OCI-LY7 (cell line): Measurements from ENCODE around the gene FBN1. TPM values are rescaled to one million over a fixed set of nuclear protein-coding genes. Genes with fewer than 3 reads are reported as not detected.

ENCODE experiments used
- BruUV-seq: library from RNA; stranded (reverse); fragments of 400-500 nt; replicated peaks from 2 replicates; lab custom pipeline; 2021; lab: Mats Ljungman, UMichigan
- CTCF ChIA-PET: fragments of 300-600 bp; sonication (Branson Sonifier 250); formaldehyde crosslinking; loops from one replicate; lab custom pipeline; 2022; ENCODE audit warnings: antibody characterized with exemption; ENCODE audit not compliant: unreplicated experiment; lab: Charles Lee
- POLR2A ChIA-PET: fragments of 300-600 bp; sonication (Branson Sonifier 250); formaldehyde crosslinking; loops from one replicate; lab custom pipeline; 2022; ENCODE audit warnings: antibody characterized with exemption; lab: Charles Lee
- DNase-seq: peaks from one replicate; pipeline ENCODE4 v3.0.0-alpha.2; 2015; ENCODE audit warnings: low spot score
- H2AFZ ChIP-seq: fragments of 200-600 bp; sonication (generic), shearing (Covaris generic); 2 replicates; pipeline ENCODE4 v1.6.1; 2014; ENCODE audit warnings: mild to moderate bottlenecking, antibody characterized with exemption, low read length, moderate library complexity
- H3K27ac ChIP-seq: fragments of 200-600 bp; sonication (generic); 2 replicates; pipeline ENCODE4 v1.5.1; 2014; ENCODE audit warnings: mixed run types, low read depth, mild to moderate bottlenecking, moderate library complexity, low read length, inconsistent platforms; ENCODE audit not compliant: poor library complexity, severe bottlenecking
- H3K36me3 ChIP-seq: fragments of 200-600 bp; sonication (generic); 2 replicates; pipeline ENCODE4 v1.6.1; 2014; ENCODE audit warnings: mild to moderate bottlenecking, antibody characterized with exemption, low read length, moderate library complexity, mixed read lengths; ENCODE audit not compliant: insufficient read depth
- H3K4me1 ChIP-seq: fragments of 200-600 bp; sonication (generic); 2 replicates; pipeline ENCODE4 v1.5.1; 2014; ENCODE audit warnings: mild to moderate bottlenecking, low read length; ENCODE audit not compliant: insufficient read depth, poor library complexity, severe bottlenecking
- H3K4me2 ChIP-seq: fragments of 200-600 bp; sonication (generic); 2 replicates; pipeline ENCODE4 v1.6.1; 2014; ENCODE audit warnings: mild to moderate bottlenecking, low read length
- H3K4me3 ChIP-seq: fragments of 200-600 bp; sonication (generic); 2 replicates; pipeline ENCODE4 v1.5.1; 2014; ENCODE audit warnings: mild to moderate bottlenecking, low read depth, low read length; ENCODE audit not compliant: poor library complexity, severe bottlenecking
- H3K79me2 ChIP-seq: fragments of 200-600 bp; sonication (generic); 2 replicates; pipeline ENCODE4 v1.6.1; 2016; ENCODE audit warnings: low read depth, mild to moderate bottlenecking, low read length, moderate library complexity, mixed read lengths; ENCODE audit not compliant: insufficient read depth
- H3K9me2 ChIP-seq: fragments of 200-600 bp; sonication (generic); 2 replicates; pipeline ENCODE4 v1.6.1; 2016; ENCODE audit warnings: mild to moderate bottlenecking, low read length, mixed read lengths; ENCODE audit not compliant: insufficient read depth
- H3K9me3 ChIP-seq: fragments of 200-600 bp; sonication (generic); 2 replicates; pipeline ENCODE4 v1.6.1; 2014; ENCODE audit warnings: mild to moderate bottlenecking, mixed run types, low read length, mixed read lengths
- H4K20me1 ChIP-seq: fragments of 200-600 bp; sonication (generic); 2 replicates; pipeline ENCODE4 v1.6.1; 2014; ENCODE audit warnings: mild to moderate bottlenecking, antibody characterized with exemption, low read length, moderate library complexity, mixed read lengths; ENCODE audit not compliant: insufficient read depth
- EZH2phosphoT487 ChIP-seq: fragments of 200-600 bp; sonication (generic); IDR thresholded peaks from 2 replicates; pipeline ENCODE4 v1.6.1; 2018; ENCODE audit warnings: low read depth, borderline replicate concordance, mild to moderate bottlenecking, mixed run types, antibody characterized with exemption, low read length, moderate library complexity, mixed read lengths
- intact Hi-C: fragments of 100-400 bp; cut with micrococcal nuclease; formaldehyde crosslinking; loops from one replicate; pipeline ENCODE4 v1.10.0; 2022; ENCODE audit not compliant: unreplicated experiment
- total RNA-seq, 2 experiments: library from RNA; depleted of rRNA in 1 of 2; stranded (reverse); fragments of >200 nt in 1 of 2; shearing (Covaris generic) in 1 of 2; gene quantifications; 2 replicates each; pipeline ENCODE4 v1.2.3, GENCODE V29; 2014 to 2022
- TF ChIP-seq, protein P1 (sequence below): fragments of 200-600 bp; sonication (generic); conservative IDR thresholded peaks from 2 replicates; pipeline ENCODE4 v1.5.1; 2014; ENCODE audit warnings: mild to moderate bottlenecking, antibody characterized with exemption, low read length, moderate library complexity, mixed read lengths

Gene FBN1
- total RNA-seq, 2 experiments from 2014 or later: 0.68 to 1.0 TPM

DNA sequence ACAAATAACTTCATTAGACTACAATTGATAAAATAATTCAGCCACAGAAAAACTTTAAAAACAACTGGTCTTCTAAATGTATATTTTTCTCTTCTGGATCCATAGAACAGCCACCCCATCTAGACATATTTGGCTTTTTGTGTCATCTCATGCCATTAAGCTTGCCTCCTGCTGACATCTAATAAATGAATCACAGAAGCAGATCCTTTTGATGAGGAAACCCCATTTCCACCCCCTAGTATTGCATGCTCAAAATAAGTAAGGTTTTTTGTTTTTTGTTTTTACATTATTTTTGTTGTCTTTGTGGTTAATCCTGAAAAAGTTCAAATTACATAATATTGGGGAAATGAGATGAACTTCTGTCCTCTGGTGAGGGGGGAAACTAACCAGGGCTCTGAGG is 219.5 kb downstream of the FBN1 start:
- intact Hi-C loops: no loop called here

DNA sequence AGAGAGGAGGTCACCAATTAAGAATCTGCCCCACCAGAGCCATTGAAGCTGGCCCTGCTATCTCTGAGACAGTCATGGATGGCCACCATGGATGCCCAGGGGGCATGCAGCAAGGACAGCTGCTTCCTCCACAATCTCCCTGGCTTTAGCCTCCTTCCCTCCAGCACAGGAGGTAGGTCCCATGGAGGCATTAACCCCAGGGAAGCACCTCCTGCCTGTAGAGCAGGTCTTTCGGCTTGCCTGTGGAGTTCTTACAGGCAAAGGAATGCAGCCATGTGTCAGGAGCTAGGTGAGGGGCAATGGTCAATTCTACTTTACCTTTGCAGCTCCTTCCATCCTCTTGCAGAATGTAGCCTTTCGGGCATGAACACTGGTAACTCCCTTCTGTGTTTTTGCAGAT is 220.5 kb downstream of the FBN1 start:
- ChIA-PET CTCF (no interaction called here), POLR2A (no interaction called here)
- Histone ChIP-seq H2AFZ (no peak overlapping the region), H3K36me3 (no peaks in the 10 kb centered on the region), H3K4me1 (no peaks in the 10 kb centered on the region), H3K9me3 (no peaks in the 10 kb centered on the region), H3K4me3 (no peak overlapping the region), H3K79me2 (no peaks in the 10 kb centered on the region), H3K9me2 (no peaks in the 10 kb centered on the region), H3K27ac (no peak overlapping the region), H4K20me1 (no peaks in the 10 kb centered on the region), H3K4me2 (no peak overlapping the region)
- DNase-seq: no peak
- TF ChIP-seq, protein P1, sequence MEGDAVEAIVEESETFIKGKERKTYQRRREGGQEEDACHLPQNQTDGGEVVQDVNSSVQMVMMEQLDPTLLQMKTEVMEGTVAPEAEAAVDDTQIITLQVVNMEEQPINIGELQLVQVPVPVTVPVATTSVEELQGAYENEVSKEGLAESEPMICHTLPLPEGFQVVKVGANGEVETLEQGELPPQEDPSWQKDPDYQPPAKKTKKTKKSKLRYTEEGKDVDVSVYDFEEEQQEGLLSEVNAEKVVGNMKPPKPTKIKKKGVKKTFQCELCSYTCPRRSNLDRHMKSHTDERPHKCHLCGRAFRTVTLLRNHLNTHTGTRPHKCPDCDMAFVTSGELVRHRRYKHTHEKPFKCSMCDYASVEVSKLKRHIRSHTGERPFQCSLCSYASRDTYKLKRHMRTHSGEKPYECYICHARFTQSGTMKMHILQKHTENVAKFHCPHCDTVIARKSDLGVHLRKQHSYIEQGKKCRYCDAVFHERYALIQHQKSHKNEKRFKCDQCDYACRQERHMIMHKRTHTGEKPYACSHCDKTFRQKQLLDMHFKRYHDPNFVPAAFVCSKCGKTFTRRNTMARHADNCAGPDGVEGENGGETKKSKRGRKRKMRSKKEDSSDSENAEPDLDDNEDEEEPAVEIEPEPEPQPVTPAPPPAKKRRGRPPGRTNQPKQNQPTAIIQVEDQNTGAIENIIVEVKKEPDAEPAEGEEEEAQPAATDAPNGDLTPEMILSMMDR: no peak
- no peak for TF ChIP-seq EZH2phosphoT487
- BruUV-seq: no TSS peak
- intact Hi-C loops: no loop called here

More for the DNA sequence above, 219.5 kb downstream of the FBN1 start:
- Histone ChIP-seq H3K27ac (no peak overlapping the region), H3K36me3 (no peaks in the 10 kb centered on the region), H4K20me1 (no peaks in the 10 kb centered on the region), H3K79me2 (no peaks in the 10 kb centered on the region), H3K4me3 (no peak overlapping the region), H3K4me2 (no peak overlapping the region), H3K9me3 (no peaks in the 10 kb centered on the region), H3K9me2 (no peaks in the 10 kb centered on the region), H2AFZ (no peak overlapping the region), H3K4me1 (no peaks in the 10 kb centered on the region)
- ChIA-PET CTCF (no interaction called here), POLR2A (no interaction called here)
- no TSS peak for BruUV-seq
- TF ChIP-seq, protein P1: no peak
- no peak for TF ChIP-seq EZH2phosphoT487
- DNase-seq: no peak

DNA sequence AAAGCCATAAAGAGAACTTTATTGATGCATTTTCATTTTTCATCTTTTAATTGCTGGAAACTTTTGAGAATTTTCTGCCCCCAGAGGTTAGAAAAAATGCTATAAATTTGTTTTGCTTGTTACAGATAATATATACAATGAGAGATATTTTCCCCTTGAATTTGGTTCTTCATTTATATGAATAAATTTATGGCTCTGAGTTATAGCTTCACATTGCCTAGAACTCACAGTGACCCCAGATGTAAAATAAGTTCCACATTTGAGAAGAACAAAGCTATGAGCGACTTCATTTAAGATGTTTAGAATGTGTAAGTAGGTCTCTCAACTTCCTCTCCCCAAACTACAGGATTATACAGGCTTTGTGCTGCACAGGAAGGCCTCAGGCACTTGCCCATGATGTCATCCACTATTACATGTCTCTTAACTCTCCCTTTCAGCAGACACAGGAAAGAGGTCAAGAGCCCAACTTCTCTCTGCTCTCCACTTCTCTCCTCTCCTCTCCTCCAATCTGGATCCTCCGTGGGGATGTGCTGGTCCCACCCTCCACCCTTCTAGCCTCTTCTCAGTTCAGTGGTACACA is 221.5 kb downstream of the FBN1 start:
- Histone ChIP-seq H4K20me1 (no peaks in the 10 kb centered on the region), H3K27ac (no peak overlapping the region), H3K36me3 (no peaks in the 10 kb centered on the region), H3K79me2 (no peaks in the 10 kb centered on the region), H3K9me2 (no peaks in the 10 kb centered on the region), H2AFZ (no peak overlapping the region), H3K4me3 (no peak overlapping the region), H3K4me1 (no peaks in the 10 kb centered on the region), H3K9me3 (no peaks in the 10 kb centered on the region), H3K4me2 (no peak overlapping the region)
- no peak for DNase-seq
- no peak for TF ChIP-seq EZH2phosphoT487
- TF ChIP-seq, protein P1: no peak
- BruUV-seq: no TSS peak
- POLR2A ChIA-PET: no interaction called here
- CTCF ChIA-PET: no interaction called here
- intact Hi-C loops: no loop called here
